ENCODE measurements around the gene GREB1L. TPM values are rescaled to one million over a fixed set of nuclear protein-coding genes. Genes with fewer than 3 reads are reported as not detected.

GREB1L gene
- total and polyA plus RNA-seq, 2 experiments from 2014 or later, result 14.0 to 16.8 TPM

- no peak for TF ChIP-seq EZH2phosphoT487 (IDR thresholded peaks at IDR 0.05; ENCODE audit: low read depth, severe bottlenecking, unreplicated experiment)
- no peak for TF ChIP-seq EZH2 (IDR thresholded peaks at IDR 0.05; ENCODE audit: borderline replicate concordance)
- TF ChIP-seq, protein P1, sequence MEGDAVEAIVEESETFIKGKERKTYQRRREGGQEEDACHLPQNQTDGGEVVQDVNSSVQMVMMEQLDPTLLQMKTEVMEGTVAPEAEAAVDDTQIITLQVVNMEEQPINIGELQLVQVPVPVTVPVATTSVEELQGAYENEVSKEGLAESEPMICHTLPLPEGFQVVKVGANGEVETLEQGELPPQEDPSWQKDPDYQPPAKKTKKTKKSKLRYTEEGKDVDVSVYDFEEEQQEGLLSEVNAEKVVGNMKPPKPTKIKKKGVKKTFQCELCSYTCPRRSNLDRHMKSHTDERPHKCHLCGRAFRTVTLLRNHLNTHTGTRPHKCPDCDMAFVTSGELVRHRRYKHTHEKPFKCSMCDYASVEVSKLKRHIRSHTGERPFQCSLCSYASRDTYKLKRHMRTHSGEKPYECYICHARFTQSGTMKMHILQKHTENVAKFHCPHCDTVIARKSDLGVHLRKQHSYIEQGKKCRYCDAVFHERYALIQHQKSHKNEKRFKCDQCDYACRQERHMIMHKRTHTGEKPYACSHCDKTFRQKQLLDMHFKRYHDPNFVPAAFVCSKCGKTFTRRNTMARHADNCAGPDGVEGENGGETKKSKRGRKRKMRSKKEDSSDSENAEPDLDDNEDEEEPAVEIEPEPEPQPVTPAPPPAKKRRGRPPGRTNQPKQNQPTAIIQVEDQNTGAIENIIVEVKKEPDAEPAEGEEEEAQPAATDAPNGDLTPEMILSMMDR (IDR thresholded peaks at IDR 0.05; ENCODE audit: poor library complexity), result no peak
Measured at GRCh38 chr18:21295101-21295500, 53.1 kb downstream of the GREB1L start.

GRCh38 chr18:21296045-21296444 is 54.0 kb downstream of the GREB1L start:
- H3K4me2 ChIP-seq, result no peak overlapping the region
- TF ChIP-seq EZH2phosphoT487 (IDR thresholded peaks at IDR 0.05; ENCODE audit: low read depth, severe bottlenecking, unreplicated experiment), result no peak
- no peak for TF ChIP-seq EZH2 (IDR thresholded peaks at IDR 0.05; ENCODE audit: borderline replicate concordance)
- TF ChIP-seq, protein P1 (IDR thresholded peaks at IDR 0.05; ENCODE audit: poor library complexity), result no peak
- no peaks in the 10 kb centered on the region for H3K9me3 ChIP-seq (ENCODE audit: low read depth)
- H3K4me1 ChIP-seq (ENCODE audit: insufficient read depth), result peaks cover 6% of the 10 kb centered on the region
- H3K79me2 ChIP-seq, result no peaks in the 10 kb centered on the region
- H3K9me2 ChIP-seq (replicated peaks; ENCODE audit: insufficient read depth), result no peaks in the 10 kb centered on the region
- H2AFZ ChIP-seq, result no peak overlapping the region
- no peak overlapping the region for H3K27ac ChIP-seq
- no peak for DNase-seq (ENCODE audit: low spot score)
- H4K20me1 ChIP-seq (ENCODE audit: insufficient read depth, poor library complexity, severe bottlenecking), result no peaks in the 10 kb centered on the region
- no peaks in the 10 kb centered on the region for H3K36me3 ChIP-seq (replicated peaks; ENCODE audit: insufficient read depth, low read depth)
- WGBS (ENCODE audit: low lambda C conversion rate, missing lambda C conversion rate), result 97% methylated on average over 1 of the region's 1 CpG
- H3K4me3 ChIP-seq, result no peak overlapping the region
- H3K27me3 ChIP-seq, result no peaks in the 10 kb centered on the region

More at GRCh38 chr18:21295101-21295500, 53.1 kb downstream of the GREB1L start:
- no peaks in the 10 kb centered on the region for H3K9me3 ChIP-seq (ENCODE audit: low read depth)
- no peak overlapping the region for H3K4me2 ChIP-seq
- H3K27ac ChIP-seq, result no peak overlapping the region
- no peak overlapping the region for H2AFZ ChIP-seq
- no peaks in the 10 kb centered on the region for H3K36me3 ChIP-seq (replicated peaks; ENCODE audit: insufficient read depth, low read depth)
- DNase-seq (ENCODE audit: low spot score), result no peak
- 83% methylated on average over 3 of the region's 3 CpGs for WGBS (ENCODE audit: low lambda C conversion rate, missing lambda C conversion rate)
- no peaks in the 10 kb centered on the region for H3K79me2 ChIP-seq
- H4K20me1 ChIP-seq (ENCODE audit: insufficient read depth, poor library complexity, severe bottlenecking), result no peaks in the 10 kb centered on the region
- no peaks in the 10 kb centered on the region for H3K9me2 ChIP-seq (replicated peaks; ENCODE audit: insufficient read depth)
- no peaks in the 10 kb centered on the region for H3K4me1 ChIP-seq (ENCODE audit: insufficient read depth)
- no peaks in the 10 kb centered on the region for H3K27me3 ChIP-seq
- H3K4me3 ChIP-seq, result no peak overlapping the region

GRCh38 chr18:21298351-21298750 is 56.3 kb downstream of the GREB1L start:
- Histone ChIP-seq H3K27ac (no peak overlapping the region), H3K9me3 (ENCODE audit: low read depth) (no peaks in the 10 kb centered on the region), H3K4me1 (ENCODE audit: insufficient read depth) (peaks cover 6% of the 10 kb centered on the region), H2AFZ (no peak overlapping the region), H3K36me3 (replicated peaks; ENCODE audit: insufficient read depth, low read depth) (no peaks in the 10 kb centered on the region), H3K79me2 (no peaks in the 10 kb centered on the region), H3K9me2 (replicated peaks; ENCODE audit: insufficient read depth) (no peaks in the 10 kb centered on the region), H3K27me3 (no peaks in the 10 kb centered on the region), H3K4me2 (no peak overlapping the region), H3K4me3 (no peak overlapping the region), H4K20me1 (ENCODE audit: insufficient read depth, poor library complexity, severe bottlenecking) (no peaks in the 10 kb centered on the region)
- no peak for TF ChIP-seq EZH2phosphoT487 (IDR thresholded peaks at IDR 0.05; ENCODE audit: low read depth, severe bottlenecking, unreplicated experiment)
- TF ChIP-seq, protein P1 (IDR thresholded peaks at IDR 0.05; ENCODE audit: poor library complexity), result no peak
- no peak for TF ChIP-seq EZH2 (IDR thresholded peaks at IDR 0.05; ENCODE audit: borderline replicate concordance)
- 85% methylated on average over 4 of the region's 4 CpGs for WGBS (ENCODE audit: low lambda C conversion rate, missing lambda C conversion rate)
- DNase-seq (ENCODE audit: low spot score), result no peak
